Panc1 (cell line): ENCODE results near the gene CLEC18B.
"Not testable (repeated sequence)": the region's sequence is repeated elsewhere in the genome, so short reads cannot be mapped to it uniquely, and the experiment has no call there.

Experiments used
- POLR2AphosphoS5 ChIP-seq: IDR thresholded peaks from 2 replicates; pipeline ENCODE4 v1.6.1; 2012; ENCODE audit warnings: mild to moderate bottlenecking, low read depth, low read length, moderate library complexity
- TCF7L2 ChIP-seq: IDR thresholded peaks from 2 replicates; pipeline ENCODE4 v1.6.1; 2011; ENCODE audit warnings: mild to moderate bottlenecking, low read depth, low read length, inconsistent platforms
- TF ChIP-seq, protein P1 (sequence below): fragments of 450-650 bp; IDR thresholded peaks from 2 replicates; pipeline ENCODE4 v1.5.1; 2017; ENCODE audit warnings: mild to moderate bottlenecking

DNA sequence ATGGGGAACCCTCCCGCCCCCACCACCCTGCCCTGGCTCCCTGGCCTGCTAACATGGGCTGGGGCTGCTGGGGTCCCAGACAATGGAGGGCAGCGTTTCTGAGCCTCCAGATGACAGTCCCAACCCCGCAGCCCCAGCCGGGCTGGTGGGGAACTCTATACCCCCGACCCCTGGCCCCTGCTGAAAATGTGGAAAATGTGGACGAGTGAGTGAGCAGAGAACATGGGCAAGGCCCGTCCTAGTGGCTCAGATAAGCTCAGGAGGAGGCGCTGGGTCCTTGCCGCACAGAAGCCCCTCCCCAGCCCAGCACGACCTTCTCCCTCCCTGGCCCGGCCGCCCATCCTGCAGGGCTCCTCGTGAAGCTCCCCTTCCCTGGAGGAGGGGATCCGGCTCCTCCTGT is 1.5 kb downstream of the CLEC18B start:
- TF ChIP-seq, protein P1, sequence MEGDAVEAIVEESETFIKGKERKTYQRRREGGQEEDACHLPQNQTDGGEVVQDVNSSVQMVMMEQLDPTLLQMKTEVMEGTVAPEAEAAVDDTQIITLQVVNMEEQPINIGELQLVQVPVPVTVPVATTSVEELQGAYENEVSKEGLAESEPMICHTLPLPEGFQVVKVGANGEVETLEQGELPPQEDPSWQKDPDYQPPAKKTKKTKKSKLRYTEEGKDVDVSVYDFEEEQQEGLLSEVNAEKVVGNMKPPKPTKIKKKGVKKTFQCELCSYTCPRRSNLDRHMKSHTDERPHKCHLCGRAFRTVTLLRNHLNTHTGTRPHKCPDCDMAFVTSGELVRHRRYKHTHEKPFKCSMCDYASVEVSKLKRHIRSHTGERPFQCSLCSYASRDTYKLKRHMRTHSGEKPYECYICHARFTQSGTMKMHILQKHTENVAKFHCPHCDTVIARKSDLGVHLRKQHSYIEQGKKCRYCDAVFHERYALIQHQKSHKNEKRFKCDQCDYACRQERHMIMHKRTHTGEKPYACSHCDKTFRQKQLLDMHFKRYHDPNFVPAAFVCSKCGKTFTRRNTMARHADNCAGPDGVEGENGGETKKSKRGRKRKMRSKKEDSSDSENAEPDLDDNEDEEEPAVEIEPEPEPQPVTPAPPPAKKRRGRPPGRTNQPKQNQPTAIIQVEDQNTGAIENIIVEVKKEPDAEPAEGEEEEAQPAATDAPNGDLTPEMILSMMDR, result not testable (repeated sequence)
- TF ChIP-seq POLR2AphosphoS5, TCF7L2: not testable (repeated sequence)
